T-helper 2 cell treated with Interferon-gamma antibody and Interleukin-4, amounts not matched to agents 100 ng/mL and 5 ng/mL, for 36 hours (primary cell): ENCODE measurements around the gene ZNF823. TPM values are rescaled to one million over a fixed set of nuclear protein-coding genes. Genes with fewer than 3 reads are reported as not detected.
"Not testable (repeated sequence)": the region's sequence is repeated elsewhere in the genome, so short reads cannot be mapped to it uniquely, and the experiment has no call there.

ENCODE experiments used
- intact Hi-C: fragments of 100-400 bp; cut with micrococcal nuclease; formaldehyde crosslinking; loops from one replicate; pipeline ENCODE4 v1.15.1; 2023
- total RNA-seq: library from RNA; stranded (reverse); gene quantifications from 2 replicates; pipeline ENCODE4 v1.2.3, GENCODE V29; 2022

ZNF823 gene
- total RNA-seq, 1 donor from 2014 or later = 4.8 TPM

GRCh38 chr19:11684987-11685675 is 53.6 kb downstream of the ZNF823 start:
- intact Hi-C loops = no loop called here

- intact Hi-C loops = no loop called here
These were observed 58.0 kb downstream of the ZNF823 start for GRCh38 chr19:11680689-11681302.

- intact Hi-C loops = no loop called here
These were observed 60.2 kb downstream of the ZNF823 start for GRCh38 chr19:11678504-11678903.

- intact Hi-C loops = not testable (repeated sequence)
These were observed 61.8 kb downstream of the ZNF823 start for GRCh38 chr19:11676661-11677600.

- intact Hi-C loops = no loop called here
These were observed 63.2 kb downstream of the ZNF823 start for GRCh38 chr19:11675569-11675968.

- intact Hi-C loops = no loop called here
These were observed 64.7 kb downstream of the ZNF823 start for GRCh38 chr19:11674067-11674492.

GRCh38 chr19:11673608-11674041 is 65.1 kb downstream of the ZNF823 start:
- intact Hi-C loops = no loop called here

Other genes starting within 250 kb of the ZNF823 start
- gene ZNF653, start 233.1 kb downstream of the ZNF823 start, total RNA-seq = 17.4 and 19.6 TPM in 2 replicates
- 28.6 and 28.8 TPM in 2 replicates for gene ECSIT, start 209.8 kb downstream of the ZNF823 start, total RNA-seq
- gene CNN1, start 200.1 kb downstream of the ZNF823 start, total RNA-seq = not detected in 2 replicates
- 57.1 and 58.5 TPM in 2 replicates for gene ELOF1, start 179.7 kb downstream of the ZNF823 start, total RNA-seq
- 34.4 and 34.5 TPM in 2 replicates for gene ACP5, start 161.3 kb downstream of the ZNF823 start, total RNA-seq
- gene ZNF627, start 141.5 kb downstream of the ZNF823 start, total RNA-seq = 4.5 and 5.0 TPM in 2 replicates
- 5.6 and 6.0 TPM in 2 replicates for gene ZNF441, start 28.1 kb upstream of the ZNF823 start, total RNA-seq
- gene ZNF491, start 59.6 kb upstream of the ZNF823 start, total RNA-seq = 1.1 and 1.9 TPM in 2 replicates
- 12.6 and 14.0 TPM in 2 replicates for gene ZNF440, start 75.3 kb upstream of the ZNF823 start, total RNA-seq
- gene ZNF439, start 109.8 kb upstream of the ZNF823 start, total RNA-seq = 6.3 and 6.4 TPM in 2 replicates
- 6.0 and 6.4 TPM in 2 replicates for gene ZNF69, start 148.8 kb upstream of the ZNF823 start, total RNA-seq
- 18.9 and 20.1 TPM in 2 replicates for gene ZNF700, start 186.2 kb upstream of the ZNF823 start, total RNA-seq
- gene ZNF763, start 226.1 kb upstream of the ZNF823 start, total RNA-seq = 1.3 and 2.1 TPM in 2 replicates